ENCODE results near the gene CNTNAP4.

DNA sequence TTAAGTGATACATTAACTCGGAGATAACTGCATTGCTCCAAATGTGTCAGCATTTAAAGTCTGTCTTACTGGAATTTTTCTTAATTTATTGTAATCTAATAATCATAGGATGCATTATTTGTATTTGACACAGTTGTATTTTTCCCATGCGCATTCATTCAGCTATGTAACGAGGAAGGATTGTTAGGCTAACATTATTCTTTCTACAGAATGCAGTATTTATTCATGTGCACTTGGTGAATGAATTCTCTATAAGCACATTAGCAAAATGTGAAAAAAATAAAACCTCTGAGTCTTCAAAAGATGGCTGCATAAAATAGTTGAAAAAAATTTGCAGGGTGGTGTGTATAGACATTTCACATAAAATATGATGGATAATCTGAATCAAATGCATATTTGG is 168.6 kb downstream of the CNTNAP4 start:
- TF ChIP-seq, protein P1, sequence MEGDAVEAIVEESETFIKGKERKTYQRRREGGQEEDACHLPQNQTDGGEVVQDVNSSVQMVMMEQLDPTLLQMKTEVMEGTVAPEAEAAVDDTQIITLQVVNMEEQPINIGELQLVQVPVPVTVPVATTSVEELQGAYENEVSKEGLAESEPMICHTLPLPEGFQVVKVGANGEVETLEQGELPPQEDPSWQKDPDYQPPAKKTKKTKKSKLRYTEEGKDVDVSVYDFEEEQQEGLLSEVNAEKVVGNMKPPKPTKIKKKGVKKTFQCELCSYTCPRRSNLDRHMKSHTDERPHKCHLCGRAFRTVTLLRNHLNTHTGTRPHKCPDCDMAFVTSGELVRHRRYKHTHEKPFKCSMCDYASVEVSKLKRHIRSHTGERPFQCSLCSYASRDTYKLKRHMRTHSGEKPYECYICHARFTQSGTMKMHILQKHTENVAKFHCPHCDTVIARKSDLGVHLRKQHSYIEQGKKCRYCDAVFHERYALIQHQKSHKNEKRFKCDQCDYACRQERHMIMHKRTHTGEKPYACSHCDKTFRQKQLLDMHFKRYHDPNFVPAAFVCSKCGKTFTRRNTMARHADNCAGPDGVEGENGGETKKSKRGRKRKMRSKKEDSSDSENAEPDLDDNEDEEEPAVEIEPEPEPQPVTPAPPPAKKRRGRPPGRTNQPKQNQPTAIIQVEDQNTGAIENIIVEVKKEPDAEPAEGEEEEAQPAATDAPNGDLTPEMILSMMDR (IDR thresholded peaks at IDR 0.05), result no peak
- TF ChIP-seq NRF1 (IDR thresholded peaks at IDR 0.05; ENCODE audit: low read depth, low read length) (no peak), JUND (IDR thresholded peaks at IDR 0.05) (no peak), MEF2A (IDR thresholded peaks at IDR 0.05; ENCODE audit: borderline replicate concordance, low read depth) (no peak), EP300 (IDR thresholded peaks at IDR 0.05; ENCODE audit: borderline replicate concordance in 1 of 2, low read depth in 1 of 2, low read length in 1 of 2) (no peak), YY1 (IDR thresholded peaks at IDR 0.05; ENCODE audit: low read depth) (no peak), EZH2phosphoT487 (IDR thresholded peaks at IDR 0.05; ENCODE audit: borderline replicate concordance, low read depth) (no peak), TEAD4 (IDR thresholded peaks at IDR 0.05; ENCODE audit: borderline replicate concordance, insufficient read depth) (no peak)
- TF ChIP-seq, protein P2, sequence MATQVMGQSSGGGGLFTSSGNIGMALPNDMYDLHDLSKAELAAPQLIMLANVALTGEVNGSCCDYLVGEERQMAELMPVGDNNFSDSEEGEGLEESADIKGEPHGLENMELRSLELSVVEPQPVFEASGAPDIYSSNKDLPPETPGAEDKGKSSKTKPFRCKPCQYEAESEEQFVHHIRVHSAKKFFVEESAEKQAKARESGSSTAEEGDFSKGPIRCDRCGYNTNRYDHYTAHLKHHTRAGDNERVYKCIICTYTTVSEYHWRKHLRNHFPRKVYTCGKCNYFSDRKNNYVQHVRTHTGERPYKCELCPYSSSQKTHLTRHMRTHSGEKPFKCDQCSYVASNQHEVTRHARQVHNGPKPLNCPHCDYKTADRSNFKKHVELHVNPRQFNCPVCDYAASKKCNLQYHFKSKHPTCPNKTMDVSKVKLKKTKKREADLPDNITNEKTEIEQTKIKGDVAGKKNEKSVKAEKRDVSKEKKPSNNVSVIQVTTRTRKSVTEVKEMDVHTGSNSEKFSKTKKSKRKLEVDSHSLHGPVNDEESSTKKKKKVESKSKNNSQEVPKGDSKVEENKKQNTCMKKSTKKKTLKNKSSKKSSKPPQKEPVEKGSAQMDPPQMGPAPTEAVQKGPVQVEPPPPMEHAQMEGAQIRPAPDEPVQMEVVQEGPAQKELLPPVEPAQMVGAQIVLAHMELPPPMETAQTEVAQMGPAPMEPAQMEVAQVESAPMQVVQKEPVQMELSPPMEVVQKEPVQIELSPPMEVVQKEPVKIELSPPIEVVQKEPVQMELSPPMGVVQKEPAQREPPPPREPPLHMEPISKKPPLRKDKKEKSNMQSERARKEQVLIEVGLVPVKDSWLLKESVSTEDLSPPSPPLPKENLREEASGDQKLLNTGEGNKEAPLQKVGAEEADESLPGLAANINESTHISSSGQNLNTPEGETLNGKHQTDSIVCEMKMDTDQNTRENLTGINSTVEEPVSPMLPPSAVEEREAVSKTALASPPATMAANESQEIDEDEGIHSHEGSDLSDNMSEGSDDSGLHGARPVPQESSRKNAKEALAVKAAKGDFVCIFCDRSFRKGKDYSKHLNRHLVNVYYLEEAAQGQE (IDR thresholded peaks at IDR 0.05; ENCODE audit: low read depth, low read length), result no peak

All from SK-N-SH (cell line).